Cardiac septum (tissue), 1 donor: ENCODE results near the gene REL. TPM values are rescaled to one million over a fixed set of nuclear protein-coding genes. Genes with fewer than 3 reads are reported as not detected.

Experiments used
- DNase-seq: peaks from one replicate; pipeline ENCODE4 v3.0.0-alpha.2; 2020; ENCODE audit warnings: low spot score
- intact Hi-C: fragments of 100-400 bp; cut with DNase I; formaldehyde crosslinking; loops from one replicate; pipeline ENCODE4 v1.14.0; 2022
- total RNA-seq: library from RNA; stranded (reverse); fragmentation: NEBNext Ultra II Directional; extraction: Animal tissue kit (Norgen Biotek cat#: 25700); gene quantifications from one replicate; pipeline ENCODE4 v1.2.1, GENCODE V29; 2021
- donor health status: DM: no; HTN: no; CAD: no.

REL gene
- total RNA-seq, 1 donor from 2014 or later, result 5.7 TPM

- DNase-seq, result no peak
- intact Hi-C loops, result no loop called here
Measured at GRCh38 chr2:60958800-60959199, 77.4 kb downstream of the REL start.

- intact Hi-C loops, result no loop called here
- DNase-seq, result no peak
Measured at GRCh38 chr2:60959501-60959900, 78.1 kb downstream of the REL start.

- intact Hi-C loops, result no loop called here
Measured at GRCh38 chr2:60960706-60961105, 79.3 kb downstream of the REL start.

GRCh38 chr2:60961457-60961856, 80.1 kb downstream of the REL start:
- DNase-seq, result no peak
- intact Hi-C loops, result no loop called here

More at GRCh38 chr2:60960706-60961105, 79.3 kb downstream of the REL start:
- no peak for DNase-seq

DNA sequence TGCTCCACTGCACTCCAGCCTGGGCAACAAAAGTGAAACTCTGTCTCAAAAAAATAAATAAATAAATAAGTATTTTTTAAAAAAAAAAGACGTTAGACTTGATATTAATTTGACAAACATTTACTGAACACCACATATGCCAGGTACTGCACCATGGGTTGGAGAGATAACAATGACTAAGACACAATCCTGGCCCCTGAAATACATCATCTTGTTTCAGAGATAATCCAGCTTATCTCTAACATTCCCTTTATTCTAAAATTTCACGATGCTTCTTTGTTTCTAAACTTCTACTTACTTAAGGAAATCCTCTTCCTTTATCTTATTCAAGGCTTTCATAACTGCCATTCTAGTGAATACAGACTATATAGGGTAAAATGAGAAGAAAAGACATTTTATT, 81.2 kb downstream of the REL start:
- intact Hi-C loops, result no loop called here
- no peak for DNase-seq

DNA sequence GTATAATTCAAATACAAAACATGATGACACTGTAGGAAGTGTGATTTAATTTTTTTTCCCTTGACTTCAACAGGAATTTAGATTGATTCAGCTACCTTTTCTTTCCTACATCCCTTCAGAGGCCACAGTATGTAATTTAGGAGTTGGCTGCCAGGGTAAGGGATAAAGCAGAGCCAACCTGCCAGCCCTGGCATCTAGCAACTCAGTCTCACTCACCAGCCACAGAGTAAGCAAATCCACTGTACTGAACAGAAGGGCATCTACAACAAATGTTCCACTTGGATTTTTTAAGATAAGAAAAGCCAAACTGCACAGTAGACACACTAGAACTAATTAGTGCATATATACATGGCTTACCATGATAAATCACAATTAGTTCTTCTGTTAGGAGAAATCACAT, 81.8 kb downstream of the REL start:
- intact Hi-C loops, result no loop called here
- no peak for DNase-seq

- intact Hi-C loops, result no loop called here
- no peak for DNase-seq
Measured at GRCh38 chr2:60964651-60965498, 83.5 kb downstream of the REL start.

DNA sequence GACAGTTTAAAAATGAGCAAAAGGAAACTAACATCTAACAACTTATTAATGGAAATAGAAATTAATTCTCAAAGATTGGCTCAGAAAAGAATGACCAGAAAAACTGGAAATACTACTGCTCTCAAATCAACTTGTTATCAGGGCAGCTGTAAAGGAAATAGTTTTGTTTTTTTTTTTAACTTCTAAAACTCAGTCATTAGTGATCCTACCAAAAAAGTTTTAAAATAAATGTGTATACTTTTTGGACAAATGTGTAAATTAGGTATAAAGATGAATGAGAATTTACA, 84.1 kb downstream of the REL start:
- DNase-seq, result no peak
- intact Hi-C loops, result no loop called here

- intact Hi-C loops, result no loop called here
Measured at GRCh38 chr2:60966507-60967405, 85.4 kb downstream of the REL start.

DNA sequence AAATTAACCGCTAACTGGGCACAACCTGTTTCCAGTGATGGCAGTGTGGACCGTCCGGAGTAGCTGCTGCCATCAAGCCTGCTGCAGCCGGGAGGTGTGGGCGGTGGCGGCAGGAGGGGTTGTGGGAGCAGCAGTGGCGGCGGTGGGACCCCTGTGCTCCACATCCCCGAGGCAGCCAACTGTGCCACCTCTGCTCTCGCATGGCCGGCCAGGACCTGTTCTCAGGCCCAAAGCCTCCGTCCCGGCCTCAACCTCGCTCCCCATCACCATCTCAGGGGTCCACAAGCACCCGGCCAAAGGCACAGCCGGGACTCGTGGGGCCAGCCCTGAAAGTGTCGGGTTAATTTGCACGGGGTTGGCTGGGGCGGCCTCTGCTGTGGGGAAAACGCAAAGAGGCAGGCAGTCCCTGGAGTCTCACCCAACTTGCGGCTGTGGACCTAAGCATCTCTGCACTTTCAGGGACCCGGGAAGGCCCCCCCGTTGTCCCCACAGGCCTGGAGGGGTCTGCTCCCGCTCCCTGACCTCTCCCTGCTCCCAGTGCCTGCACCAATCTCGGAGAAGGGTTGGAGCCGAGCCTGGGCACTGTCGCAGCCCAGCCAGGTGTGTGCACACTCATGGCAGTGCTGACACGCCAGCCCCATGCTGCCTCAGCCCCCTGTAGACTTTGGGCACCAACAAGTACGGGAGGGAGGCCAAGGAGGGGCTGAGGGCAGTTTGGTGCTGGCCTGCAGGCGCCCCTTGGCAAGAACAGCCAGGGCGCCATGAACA, 91.7 kb downstream of the REL start:
- intact Hi-C loops, result no loop called here
- no peak for DNase-seq

More at GRCh38 chr2:60966507-60967405, 85.4 kb downstream of the REL start:
- no peak for DNase-seq

- no peak for DNase-seq
- intact Hi-C loops, result no loop called here
Measured at GRCh38 chr2:60973705-60974104, 92.3 kb downstream of the REL start.

DNA sequence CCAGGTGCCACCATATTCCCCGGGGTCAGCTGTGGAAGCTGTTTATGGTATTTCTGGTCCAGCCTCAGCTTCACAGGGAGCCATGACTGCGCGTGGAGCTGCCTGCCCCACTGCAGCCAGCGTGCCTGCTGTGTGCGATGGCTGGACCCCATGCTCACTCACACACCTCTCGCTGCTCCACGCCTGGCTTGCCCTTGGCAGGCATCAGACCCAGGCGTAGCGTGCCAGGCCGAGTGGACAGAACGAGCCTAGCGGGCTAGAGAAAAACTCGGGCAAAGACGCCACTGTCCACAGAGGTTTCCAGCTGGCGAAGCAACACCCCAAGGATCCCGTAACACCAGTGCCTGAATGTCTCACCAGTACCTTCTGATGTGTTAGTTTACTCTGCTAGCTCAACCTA, 93.3 kb downstream of the REL start:
- no peak for DNase-seq
- intact Hi-C loops, result no loop called here

Other genes with a start within 250 kb of the REL start
- 9.7 TPM for gene PAPOLG, start 125.3 kb upstream of the REL start, total RNA-seq
- 24.0 TPM for gene PEX13, start 136.1 kb downstream of the REL start, total RNA-seq
- 3.3 TPM for gene PUS10, start 136.7 kb downstream of the REL start, total RNA-seq
- gene SANBR, start 184.3 kb downstream of the REL start, total RNA-seq, result 9.6 TPM